HG03175 (cell line): ENCODE results near the gene PPFIA2.
A peak's percentile ranks its signal among the peaks of the same experiment; 100 is the strongest.

Experiments
- ATAC-seq: cut with Tn5 transposase; IDR thresholded peaks from one replicate; pipeline ENCODE4 v1.9.1; 2021; ENCODE audit warnings: mild to moderate bottlenecking, moderate library complexity; ENCODE audit not compliant: unreplicated experiment

PPFIA2 gene

GRCh38 chr12:81564237-81564636 lies 194.9 kb downstream of the PPFIA2 start:
- no peak for ATAC-seq

GRCh38 chr12:81558031-81558430 lies 201.1 kb downstream of the PPFIA2 start:
- no peak for ATAC-seq

- ATAC-seq, result no peak
Observed at GRCh38 chr12:81546811-81547210, 212.3 kb downstream of the PPFIA2 start.

- ATAC-seq, result no peak
Observed at GRCh38 chr12:81543621-81544139, 215.5 kb downstream of the PPFIA2 start.

GRCh38 chr12:81542065-81543010 lies 216.8 kb downstream of the PPFIA2 start:
- no peak for ATAC-seq

- ATAC-seq, result no peak
Observed at GRCh38 chr12:81541121-81541520, 218.0 kb downstream of the PPFIA2 start.

GRCh38 chr12:81539279-81539678 lies 219.9 kb downstream of the PPFIA2 start:
- no peak for ATAC-seq

GRCh38 chr12:81533054-81533453 lies 226.1 kb downstream of the PPFIA2 start:
- no peak for ATAC-seq

- no peak for ATAC-seq
Observed at GRCh38 chr12:81530352-81530751, 228.8 kb downstream of the PPFIA2 start.

- peak; percentile 69 for ATAC-seq
Observed at GRCh38 chr12:81520064-81520945, 238.8 kb downstream of the PPFIA2 start.

GRCh38 chr12:81518638-81519037 lies 240.5 kb downstream of the PPFIA2 start:
- ATAC-seq, result no peak

GRCh38 chr12:81517296-81517695 lies 241.9 kb downstream of the PPFIA2 start:
- no peak for ATAC-seq

- no peak for ATAC-seq
Observed at GRCh38 chr12:81502912-81503695, 256.0 kb downstream of the PPFIA2 start.

- ATAC-seq, result no peak
Observed at GRCh38 chr12:81500788-81501187, 258.4 kb downstream of the PPFIA2 start.

- ATAC-seq, result no peak
Observed at GRCh38 chr12:81499809-81500208, 259.3 kb downstream of the PPFIA2 start.

- no peak for ATAC-seq
Observed at GRCh38 chr12:81492131-81492720, 266.9 kb downstream of the PPFIA2 start.

GRCh38 chr12:81472934-81473333 lies 286.2 kb downstream of the PPFIA2 start:
- ATAC-seq, result no peak

GRCh38 chr12:81470923-81471322 lies 288.2 kb downstream of the PPFIA2 start:
- ATAC-seq, result no peak

GRCh38 chr12:81468206-81468605 lies 290.9 kb downstream of the PPFIA2 start:
- no peak for ATAC-seq

GRCh38 chr12:81465876-81466275 lies 293.3 kb downstream of the PPFIA2 start:
- no peak for ATAC-seq
